GM18502 (cell line): ENCODE results near the gene CRISPLD2.

Experiments
- ATAC-seq: cut with Tn5 transposase; IDR thresholded peaks from one replicate; pipeline ENCODE4 v1.9.1; 2021; ENCODE audit warnings: mild to moderate bottlenecking; ENCODE audit not compliant: unreplicated experiment, poor library complexity

The CRISPLD2 gene

GRCh38 chr16:84878770-84879169 lies 59.0 kb downstream of the CRISPLD2 start:
- ATAC-seq: no peak

DNA sequence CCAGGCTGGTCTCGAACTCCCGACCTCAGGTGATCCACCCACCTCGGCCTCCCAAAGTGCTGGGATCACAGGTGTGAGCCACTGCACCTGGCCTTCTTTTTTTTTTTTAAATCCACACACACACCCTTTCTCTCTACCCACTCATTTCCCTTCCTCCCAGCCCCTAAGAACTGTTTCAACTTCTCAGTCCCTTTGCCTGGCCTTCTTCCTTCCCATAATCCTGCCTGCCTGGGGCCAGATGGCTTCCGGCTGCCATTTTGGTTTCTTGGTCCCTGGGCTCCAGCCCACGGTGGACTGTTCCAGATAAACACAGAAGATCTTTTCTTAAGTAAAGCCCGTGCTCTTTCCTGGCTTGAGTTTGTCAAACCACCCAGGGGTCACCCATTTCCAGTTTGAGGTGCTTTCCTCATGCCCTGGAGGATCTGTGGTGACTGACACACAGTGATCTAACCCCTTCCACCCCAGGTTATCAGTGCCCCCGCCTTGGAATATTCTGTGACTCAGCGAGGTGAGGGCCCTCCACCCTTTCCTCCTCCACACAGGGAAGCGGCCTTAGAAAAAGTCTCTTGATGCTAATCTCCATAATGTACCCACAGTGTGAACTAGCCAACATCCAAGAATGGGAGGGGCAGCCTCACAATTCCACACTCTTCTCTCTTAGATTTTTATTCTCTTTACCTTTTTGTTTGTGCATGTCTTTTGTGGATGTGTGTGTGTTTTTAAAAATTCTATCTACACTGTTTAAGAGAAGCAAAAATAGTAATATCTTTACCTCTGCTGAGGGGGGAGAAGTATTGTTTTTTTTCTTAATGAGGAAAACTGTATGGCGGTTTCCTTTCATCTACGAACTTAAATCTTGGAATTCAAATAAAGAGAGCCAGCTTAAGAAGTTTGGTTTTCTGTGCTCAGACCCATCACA lies 60.0 kb downstream of the CRISPLD2 start:
- no peak for ATAC-seq

GRCh38 chr16:84881702-84882521 lies 62.1 kb downstream of the CRISPLD2 start:
- no peak for ATAC-seq

GRCh38 chr16:84883301-84883700 lies 63.5 kb downstream of the CRISPLD2 start:
- no peak for ATAC-seq

- no peak for ATAC-seq
Measured at GRCh38 chr16:84884246-84884595, 64.4 kb downstream of the CRISPLD2 start.

GRCh38 chr16:84884596-84885341 lies 65.0 kb downstream of the CRISPLD2 start:
- ATAC-seq: no peak

- ATAC-seq: no peak
Measured at GRCh38 chr16:84885342-84885910, 65.6 kb downstream of the CRISPLD2 start.

GRCh38 chr16:84886497-84887090 lies 66.8 kb downstream of the CRISPLD2 start:
- ATAC-seq: no peak

DNA sequence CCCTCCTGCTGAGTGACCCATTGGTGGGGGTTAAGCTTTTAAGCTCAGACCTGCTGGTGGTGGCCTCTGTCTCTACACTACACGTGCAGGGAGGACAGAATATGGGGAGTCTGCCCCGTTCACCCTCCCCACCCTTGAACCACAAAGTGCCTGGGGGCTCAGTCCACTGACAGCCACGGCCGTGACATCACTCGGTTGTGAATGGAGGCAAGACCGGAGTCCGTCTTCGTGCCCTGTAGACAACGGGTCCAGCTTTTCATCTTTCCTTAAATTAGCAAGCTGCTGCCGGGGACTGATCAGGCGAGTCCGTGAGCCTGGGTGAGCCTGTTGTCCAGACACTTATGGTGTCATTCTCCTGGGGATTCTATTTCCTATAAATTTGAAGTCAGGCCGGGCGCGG lies 67.4 kb downstream of the CRISPLD2 start:
- ATAC-seq: no peak

GRCh38 chr16:84888450-84888849 lies 68.7 kb downstream of the CRISPLD2 start:
- no peak for ATAC-seq

GRCh38 chr16:84889066-84889465 lies 69.3 kb downstream of the CRISPLD2 start:
- ATAC-seq: no peak

DNA sequence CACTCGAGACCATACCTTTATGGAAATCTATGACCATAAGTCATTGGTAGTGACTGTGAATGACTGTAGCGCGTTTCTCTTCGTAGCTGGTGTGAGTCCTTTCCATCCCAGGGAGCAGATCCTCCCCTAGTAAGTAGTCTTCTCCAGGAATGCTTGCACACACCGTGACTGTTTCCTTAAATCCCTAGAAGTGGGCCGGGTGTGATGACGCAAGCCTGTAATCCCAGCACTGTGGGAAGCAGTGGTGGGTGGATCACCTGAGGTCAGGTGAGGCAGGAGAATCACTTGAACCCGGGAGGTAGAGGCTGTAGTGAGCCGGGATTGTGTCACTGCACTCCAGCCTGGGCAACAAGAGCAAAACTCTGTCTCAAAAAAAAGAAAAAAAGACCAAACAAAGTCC lies 70.6 kb downstream of the CRISPLD2 start:
- ATAC-seq: no peak

- ATAC-seq: no peak
Measured at GRCh38 chr16:84891149-84891795, 71.5 kb downstream of the CRISPLD2 start.

DNA sequence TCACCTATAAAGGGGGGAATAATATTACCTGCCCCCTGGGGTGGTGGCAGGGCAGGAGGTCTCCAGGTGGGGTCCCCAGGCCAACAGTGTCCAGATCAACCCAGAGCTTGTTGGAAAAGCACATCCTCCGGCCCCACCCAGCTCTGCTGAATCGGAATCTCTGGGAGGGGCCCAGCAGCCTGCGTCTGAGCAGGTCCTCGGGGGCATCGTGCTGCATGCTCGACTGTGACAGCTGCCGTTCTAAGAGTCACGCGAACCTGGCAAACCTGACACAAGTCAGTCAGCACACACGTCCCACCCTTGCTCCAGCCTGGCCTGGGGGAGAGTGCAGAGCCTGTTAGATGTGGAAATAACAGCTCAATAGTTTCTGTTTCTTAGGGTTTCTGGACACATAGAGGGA lies 72.3 kb downstream of the CRISPLD2 start:
- ATAC-seq: no peak

- ATAC-seq: no peak
Measured at GRCh38 chr16:84893467-84893848, 73.7 kb downstream of the CRISPLD2 start.

GRCh38 chr16:84893849-84894599 lies 74.2 kb downstream of the CRISPLD2 start:
- no peak for ATAC-seq

DNA sequence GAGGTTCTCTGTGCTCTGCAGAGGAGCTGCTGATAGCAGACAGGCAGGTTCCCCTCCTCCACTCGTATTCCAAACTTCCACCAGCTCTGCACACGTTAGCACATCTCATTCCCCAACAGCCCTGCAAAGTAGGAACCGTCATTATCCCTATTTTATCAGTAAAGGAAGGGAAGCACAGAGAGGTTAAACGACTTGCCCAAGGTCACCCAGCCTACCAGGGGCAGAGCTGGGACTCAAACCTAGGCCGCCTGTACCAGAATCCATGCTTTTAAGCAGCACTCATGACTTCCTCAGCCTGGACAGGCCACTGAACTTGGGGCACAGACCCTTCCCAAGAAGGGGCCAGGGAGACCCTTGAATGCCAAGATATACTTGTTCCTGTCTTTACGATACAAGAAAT lies 75.2 kb downstream of the CRISPLD2 start:
- ATAC-seq: no peak

- ATAC-seq: no peak
Measured at GRCh38 chr16:84896847-84897246, 77.1 kb downstream of the CRISPLD2 start.

- no peak for ATAC-seq
Measured at GRCh38 chr16:84897911-84898377, 78.2 kb downstream of the CRISPLD2 start.
